GM12891 (cell line): ENCODE measurements around the gene SLC37A1.
A peak's percentile ranks its signal among the peaks of the same experiment; 100 is the strongest.

Experiments used
- DNase-seq: peaks from one replicate; pipeline ENCODE4 v3.0.0; 2011; ENCODE audit warnings: low spot score; ENCODE audit not compliant: insufficient read length
- FAIRE-seq: peaks from 2 replicates; lab custom pipeline; 2011; peaks lifted over from hg19 to GRCh38; lab: Jason Lieb, UNC
- PAX5 ChIP-seq: IDR thresholded peaks from 2 replicates; pipeline ENCODE4 v1.6.1; 2011; ENCODE audit warnings: low read length, moderate library complexity, mild to moderate bottlenecking; ENCODE audit not compliant: insufficient read depth, severe bottlenecking
- POLR2A ChIP-seq: IDR thresholded peaks from 2 replicates; pipeline ENCODE4 v1.6.1; 2011; ENCODE audit warnings: low read depth, low read length, control low read depth
- POLR2AphosphoS5 ChIP-seq: IDR thresholded peaks from 2 replicates; pipeline ENCODE4 v1.6.1; 2011; ENCODE audit warnings: low read depth, low read length, control low read depth
- POU2F2 ChIP-seq: IDR thresholded peaks from 2 replicates; pipeline ENCODE4 v1.6.1; 2011; ENCODE audit warnings: low read depth, mild to moderate bottlenecking, control low read depth, low read length, moderate library complexity
- SPI1 ChIP-seq: IDR thresholded peaks from 2 replicates; pipeline ENCODE4 v1.6.1; 2011; ENCODE audit warnings: low read depth, low read length, control low read depth
- TAF1 ChIP-seq: IDR thresholded peaks from 2 replicates; pipeline ENCODE4 v1.6.1; 2011; ENCODE audit warnings: low read depth, low read length, control low read depth

Gene SLC37A1

DNA sequence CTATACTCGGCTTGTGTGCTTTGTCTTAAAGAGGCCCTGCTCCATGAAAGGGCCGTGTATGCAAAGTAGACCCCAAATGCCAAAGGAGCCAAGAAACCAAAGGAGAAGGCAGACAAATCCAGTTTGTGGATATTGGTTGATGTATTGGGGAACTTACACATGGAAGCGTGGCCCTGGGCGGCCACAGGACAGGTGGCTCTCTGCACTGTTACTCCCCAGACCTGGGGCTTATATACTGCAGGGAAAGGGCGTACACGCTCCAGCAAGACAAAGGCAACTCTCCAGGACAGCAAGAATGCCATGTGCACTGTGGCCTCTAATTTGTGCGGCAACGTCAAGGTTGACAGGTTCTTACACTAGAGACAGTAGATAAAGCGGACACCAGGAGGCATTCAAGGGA lies 42.4 kb upstream of the SLC37A1 start:
- FAIRE-seq, result no peak
- no peak for TF ChIP-seq PAX5
- TF ChIP-seq TAF1, result no peak
- TF ChIP-seq POLR2A, result no peak
- TF ChIP-seq POLR2AphosphoS5, result no peak
- TF ChIP-seq POU2F2, result no peak
- no peak for TF ChIP-seq SPI1

DNA sequence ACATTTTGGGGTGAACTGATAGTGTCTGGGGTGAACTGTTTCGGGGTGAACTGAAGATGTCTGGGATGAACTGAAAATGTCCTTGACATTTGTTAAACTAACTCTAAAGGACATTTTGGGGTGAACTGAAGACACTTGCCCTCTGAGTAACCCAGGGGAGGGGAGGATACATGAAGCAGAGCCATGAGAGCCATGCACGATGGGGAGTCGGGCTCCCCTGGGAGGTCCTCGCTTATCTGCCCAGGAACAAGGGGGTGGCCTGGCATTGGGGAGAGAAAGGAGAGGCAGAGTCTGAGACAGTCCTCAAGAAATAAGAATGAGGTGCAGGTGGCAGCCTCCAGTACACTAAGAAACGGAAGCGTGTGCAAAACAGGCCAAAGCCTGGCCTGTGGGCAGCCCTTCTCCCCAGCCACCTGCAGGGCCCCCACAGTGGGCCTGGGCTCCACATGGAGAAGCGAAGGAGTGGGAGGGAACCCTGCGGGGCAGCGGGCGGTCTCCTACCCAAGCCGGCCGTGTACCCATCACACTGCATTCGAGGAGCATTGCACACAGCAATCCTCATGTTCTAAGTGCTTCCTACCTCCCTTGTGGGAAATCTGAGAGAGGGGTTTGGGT lies 41.8 kb upstream of the SLC37A1 start:
- peak; percentile 16 for FAIRE-seq

More for the DNA sequence above, 42.4 kb upstream of the SLC37A1 start:
- no peak for DNase-seq

DNA sequence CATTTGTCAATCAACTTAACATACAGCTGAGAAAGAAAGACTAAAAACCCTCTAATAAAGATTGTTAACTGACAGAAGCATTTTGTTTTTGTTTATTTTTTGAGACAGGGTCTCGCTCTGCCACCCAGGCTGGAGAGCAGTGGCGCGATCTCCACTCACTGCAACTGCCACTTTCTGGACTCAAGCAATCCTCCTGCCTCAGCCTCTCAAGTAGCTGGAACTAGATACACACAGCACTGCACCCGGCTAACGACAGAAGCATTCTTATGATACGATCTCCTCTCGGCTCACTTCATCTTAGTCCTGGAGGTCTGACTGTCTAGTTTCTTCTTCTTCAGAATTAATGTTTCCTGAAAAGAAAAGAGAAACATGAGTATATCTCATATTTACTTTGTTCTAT lies 41.1 kb upstream of the SLC37A1 start:
- TF ChIP-seq PAX5, result no peak
- no peak for TF ChIP-seq SPI1
- no peak for TF ChIP-seq POU2F2
- no peak for TF ChIP-seq TAF1
- no peak for TF ChIP-seq POLR2A
- no peak for TF ChIP-seq POLR2AphosphoS5
- no peak for DNase-seq

More for the DNA sequence above, 41.8 kb upstream of the SLC37A1 start:
- TF ChIP-seq POU2F2 (no peak), TAF1 (no peak), POLR2AphosphoS5 (no peak), POLR2A (no peak), SPI1 (no peak), PAX5 (no peak)
- DNase-seq, result no peak

DNA sequence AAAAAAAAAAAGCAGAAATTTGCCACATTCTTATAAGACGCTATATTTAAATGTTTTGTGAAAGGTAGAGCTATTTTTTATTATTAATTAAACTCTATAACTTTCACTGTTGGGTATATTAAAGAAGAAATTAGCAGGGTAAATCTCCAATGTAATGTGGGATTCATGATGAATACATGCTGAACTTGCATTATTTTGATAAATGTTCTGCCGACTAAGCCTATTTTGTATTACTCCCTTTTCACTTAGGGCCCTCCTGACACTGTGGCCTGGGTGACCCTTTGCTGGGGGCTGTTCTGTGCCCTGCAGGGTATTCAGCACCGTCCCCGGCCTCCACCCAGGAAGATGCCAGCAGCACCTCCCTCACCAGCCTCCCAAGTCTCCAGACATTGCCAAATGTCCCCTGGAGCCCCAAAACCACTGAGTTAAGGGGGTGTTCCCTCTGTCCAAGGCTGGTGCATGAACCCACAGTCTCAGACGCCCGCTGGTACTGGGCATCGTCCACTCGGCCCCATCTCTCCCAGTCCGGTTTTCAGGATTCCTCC lies 40.1 kb upstream of the SLC37A1 start:
- DNase-seq, result no peak
- no peak for FAIRE-seq
- TF ChIP-seq POLR2AphosphoS5 (no peak), SPI1 (no peak), POU2F2 (no peak)

More for the DNA sequence above, 41.1 kb upstream of the SLC37A1 start:
- FAIRE-seq, result no peak

DNA sequence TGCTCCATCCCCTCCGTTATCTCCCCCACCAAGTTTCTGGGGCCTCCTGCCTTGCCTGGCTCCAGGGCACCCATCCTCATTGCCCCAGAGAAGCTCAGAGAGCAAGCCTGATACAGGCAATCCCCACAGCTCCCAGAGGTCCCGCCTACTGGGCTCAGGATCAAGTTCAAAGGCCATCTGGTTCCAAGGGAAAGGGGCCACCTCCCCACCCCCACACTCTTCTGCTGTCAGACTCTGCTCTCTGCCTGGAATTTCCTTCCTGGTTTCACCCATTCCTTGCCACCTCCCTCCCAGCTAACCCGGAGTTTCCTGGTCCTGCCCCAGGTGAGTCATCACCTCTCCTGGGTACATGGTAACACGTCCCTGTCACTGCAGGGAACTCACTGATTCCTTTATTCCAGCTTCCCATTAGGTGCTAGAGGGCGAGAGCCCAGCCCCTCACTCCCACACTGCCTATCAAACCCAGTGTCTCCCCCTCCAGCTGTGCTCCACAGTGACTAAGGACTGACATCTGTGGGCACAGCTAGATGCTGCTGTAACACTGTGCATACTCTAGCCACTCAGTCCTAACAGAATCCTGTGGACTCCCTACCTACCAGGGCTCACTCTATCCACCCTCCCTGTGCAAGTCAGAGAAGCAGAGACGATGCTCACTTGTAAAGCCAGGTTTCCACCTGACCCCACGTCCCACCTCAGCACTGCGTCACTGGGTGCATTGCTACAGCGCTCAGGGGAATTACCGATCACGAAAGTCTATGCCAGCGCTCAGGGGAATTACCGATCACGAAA lies 39.4 kb upstream of the SLC37A1 start:
- no peak for DNase-seq
- TF ChIP-seq POLR2AphosphoS5, result no peak
- peak; percentile 92 for FAIRE-seq

DNA sequence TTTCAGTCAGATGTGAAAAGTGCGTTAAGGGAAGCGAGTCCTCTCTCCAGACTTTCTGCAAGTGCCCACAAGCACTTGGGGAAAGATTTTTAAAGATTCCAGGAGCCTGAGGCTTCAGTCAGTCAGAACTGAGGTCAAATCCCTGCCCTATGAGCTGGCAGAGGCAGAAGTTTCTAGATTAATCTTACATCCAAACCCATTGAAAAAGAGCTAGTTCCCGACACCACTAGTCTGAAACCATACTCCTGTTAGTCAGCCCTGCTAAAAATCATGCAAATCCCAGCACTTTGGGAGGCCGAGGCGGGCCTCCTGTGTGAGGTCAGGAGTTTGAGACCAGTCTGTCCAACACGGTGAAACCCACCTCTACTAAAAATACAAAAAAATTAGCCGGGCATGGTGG lies 38.6 kb upstream of the SLC37A1 start:
- TF ChIP-seq TAF1, result no peak
- no peak for TF ChIP-seq POU2F2
- no peak for TF ChIP-seq PAX5
- TF ChIP-seq POLR2A, result no peak
- no peak for TF ChIP-seq SPI1
- no peak for TF ChIP-seq POLR2AphosphoS5
- DNase-seq (no peak), FAIRE-seq (no peak)

DNA sequence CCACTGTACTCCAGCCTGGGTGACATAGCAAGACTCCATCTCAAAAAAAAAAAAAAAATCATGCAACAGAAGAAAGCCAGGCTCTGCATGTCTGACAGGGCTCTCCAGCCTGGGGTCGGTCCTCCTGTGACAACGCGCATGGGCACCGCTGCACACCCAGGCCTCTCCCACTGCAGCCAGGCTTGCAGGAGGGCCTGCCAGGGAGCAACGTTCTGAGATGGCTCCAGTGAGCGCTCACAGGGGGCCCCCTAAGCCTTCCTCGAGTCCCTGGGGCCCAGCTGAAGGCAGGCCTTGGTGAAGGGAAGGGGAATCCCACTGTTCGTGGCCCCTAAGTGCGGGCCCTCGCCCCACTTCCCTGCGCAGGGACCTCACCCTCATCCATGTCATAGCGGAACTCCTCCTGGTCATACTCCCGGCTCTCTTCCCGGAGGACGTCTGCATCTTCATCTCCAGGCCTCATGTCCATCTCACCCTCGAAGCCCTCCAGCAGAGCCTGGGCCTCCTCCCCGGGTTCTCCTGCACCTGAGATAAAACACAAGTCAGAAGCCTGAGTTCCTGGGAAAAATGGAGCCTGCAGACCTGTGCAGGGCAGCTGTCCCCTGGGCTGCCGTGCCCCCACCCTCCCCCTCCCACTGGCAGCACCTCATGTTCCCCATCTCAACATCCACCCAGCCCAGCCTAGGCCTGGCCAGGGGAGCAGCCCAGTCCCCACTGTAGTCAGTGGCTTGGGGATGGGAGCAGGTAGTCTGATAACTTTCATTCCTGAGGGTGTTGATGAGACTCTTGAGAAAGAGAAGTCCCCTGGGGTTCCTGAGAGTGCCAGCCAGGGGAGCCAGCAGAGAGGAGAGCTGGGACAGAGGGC lies 37.9 kb upstream of the SLC37A1 start:
- no peak for TF ChIP-seq SPI1
- no peak for TF ChIP-seq POLR2AphosphoS5
- no peak for TF ChIP-seq PAX5
- no peak for TF ChIP-seq TAF1
- TF ChIP-seq POLR2A, result no peak
- DNase-seq (no peak), FAIRE-seq (no peak)

DNA sequence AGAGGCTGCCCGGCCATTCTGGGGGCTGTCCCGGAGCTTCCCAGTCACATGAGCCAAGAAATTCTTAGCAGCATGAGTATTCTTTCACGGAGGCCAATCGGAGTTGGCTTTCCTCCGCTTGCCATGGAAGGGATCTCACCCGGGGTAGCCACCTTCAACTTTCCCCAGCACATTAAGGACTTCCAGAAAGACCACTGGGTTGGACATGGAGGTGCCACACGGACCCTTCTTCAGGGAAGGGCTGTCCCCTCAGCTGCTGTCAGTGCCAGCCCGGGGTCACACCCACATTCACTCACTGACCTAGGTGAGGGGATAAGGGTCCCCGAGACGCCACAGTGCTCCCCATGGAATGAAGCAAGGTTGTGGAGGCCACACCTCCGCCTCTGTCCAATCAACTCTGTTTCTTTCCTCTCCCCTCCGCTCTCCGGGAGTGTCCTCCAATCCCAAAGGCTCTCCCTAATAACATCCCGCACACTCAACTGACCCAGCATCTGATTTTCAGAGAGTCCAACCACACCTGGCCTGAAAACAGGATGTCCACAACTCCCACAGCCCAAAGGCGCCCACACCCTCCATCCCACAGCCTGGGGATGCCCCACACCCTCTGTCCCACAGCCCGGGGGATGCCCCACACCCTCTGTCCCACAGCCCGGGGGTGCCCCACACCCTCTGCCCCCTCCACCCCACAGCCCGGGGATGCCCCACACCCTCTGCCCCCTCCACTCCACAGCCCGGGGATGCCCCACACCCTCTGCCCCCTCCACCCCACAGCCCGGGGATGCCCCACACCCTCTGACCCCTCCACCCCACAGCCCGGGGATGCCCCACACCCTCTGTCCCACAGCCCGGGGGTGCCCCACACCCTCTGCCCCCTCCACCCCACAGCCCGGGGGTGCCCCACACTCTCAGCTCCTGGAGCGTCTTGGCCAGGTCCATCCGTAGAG lies 37.0 kb upstream of the SLC37A1 start:
- TF ChIP-seq PAX5 (no peak), TAF1 (no peak)
- DNase-seq, result no peak
- peak; percentile 47 for FAIRE-seq
